ENCODE results near the gene ATAD3A.

ATAD3A gene

GRCh38 chr1:1558591-1558990 lies 46.6 kb downstream of the ATAD3A start:
- no peak for DNase-seq

- no peak for DNase-seq
Measured at GRCh38 chr1:1559066-1559465, 47.1 kb downstream of the ATAD3A start.

GRCh38 chr1:1560178-1560577 lies 48.2 kb downstream of the ATAD3A start:
- DNase-seq: no peak

GRCh38 chr1:1561801-1562470 lies 50.0 kb downstream of the ATAD3A start:
- no peak for DNase-seq

- DNase-seq: no peak
Measured at GRCh38 chr1:1562556-1563195, 50.7 kb downstream of the ATAD3A start.

GRCh38 chr1:1563688-1564087 lies 51.7 kb downstream of the ATAD3A start:
- no peak for DNase-seq

GRCh38 chr1:1564268-1564667 lies 52.3 kb downstream of the ATAD3A start:
- DNase-seq: no peak

- DNase-seq: no peak
Measured at GRCh38 chr1:1565340-1565739, 53.4 kb downstream of the ATAD3A start.

GRCh38 chr1:1567152-1567875 lies 55.4 kb downstream of the ATAD3A start:
- no peak for DNase-seq

- no peak for DNase-seq
Measured at GRCh38 chr1:1567891-1568291, 55.9 kb downstream of the ATAD3A start.

- no peak for DNase-seq
Measured at GRCh38 chr1:1569341-1569740, 57.4 kb downstream of the ATAD3A start.

- DNase-seq: peak; percentile 81
Measured at GRCh38 chr1:1573843-1574720, 62.1 kb downstream of the ATAD3A start.

GRCh38 chr1:1574721-1575537 lies 63.0 kb downstream of the ATAD3A start, which contains the start of gene SSU72:
TSS of gene SSU72 (minus strand) at chr1:1574863. CDS start at chr1:1574557, 306 bp downstream.
- peak; percentile 93 for DNase-seq

GRCh38 chr1:1577367-1578011 lies 65.5 kb downstream of the ATAD3A start:
- DNase-seq: no peak

- no peak for DNase-seq
Measured at GRCh38 chr1:1578371-1578940, 66.5 kb downstream of the ATAD3A start.

- no peak for DNase-seq
Measured at GRCh38 chr1:1582585-1583346, 70.8 kb downstream of the ATAD3A start.

- DNase-seq: no peak
Measured at GRCh38 chr1:1583347-1584010, 71.5 kb downstream of the ATAD3A start.

All from CD4-positive, alpha-beta T cell treated with Interleukin-17A for 1 hour (primary cell).